ENCODE results near the gene B4GALT5.
"Not testable (repeated sequence)": the region's sequence is repeated elsewhere in the genome, so short reads cannot be mapped to it uniquely, and the experiment has no call there.

The B4GALT5 gene, protein sequence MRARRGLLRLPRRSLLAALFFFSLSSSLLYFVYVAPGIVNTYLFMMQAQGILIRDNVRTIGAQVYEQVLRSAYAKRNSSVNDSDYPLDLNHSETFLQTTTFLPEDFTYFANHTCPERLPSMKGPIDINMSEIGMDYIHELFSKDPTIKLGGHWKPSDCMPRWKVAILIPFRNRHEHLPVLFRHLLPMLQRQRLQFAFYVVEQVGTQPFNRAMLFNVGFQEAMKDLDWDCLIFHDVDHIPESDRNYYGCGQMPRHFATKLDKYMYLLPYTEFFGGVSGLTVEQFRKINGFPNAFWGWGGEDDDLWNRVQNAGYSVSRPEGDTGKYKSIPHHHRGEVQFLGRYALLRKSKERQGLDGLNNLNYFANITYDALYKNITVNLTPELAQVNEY

GRCh38 chr20:49713753-49714712 is at the start of gene B4GALT5:
Gene B4GALT5 (minus strand): TSS chr20:49713878. CDS start chr20:49713690, 188 bp downstream.
- peak; percentile 72 for DNase-seq
- in situ Hi-C loops (cut with HindIII; ENCODE audit: low pct_ligation_motif_present, low pct_unique_long_range_greater_than_20kb, low sequenced_read_pairs): no loop called here

- no peak for DNase-seq
- in situ Hi-C loops (cut with HindIII; ENCODE audit: low pct_ligation_motif_present, low pct_unique_long_range_greater_than_20kb, low sequenced_read_pairs): no loop called here
These were observed 49.5 kb upstream of the B4GALT5 start for GRCh38 chr20:49762940-49763766.

GRCh38 chr20:49761888-49762287 is 48.2 kb upstream of the B4GALT5 start:
- in situ Hi-C loops (cut with HindIII; ENCODE audit: low pct_ligation_motif_present, low pct_unique_long_range_greater_than_20kb, low sequenced_read_pairs); DNase-seq: not testable (repeated sequence)

DNA sequence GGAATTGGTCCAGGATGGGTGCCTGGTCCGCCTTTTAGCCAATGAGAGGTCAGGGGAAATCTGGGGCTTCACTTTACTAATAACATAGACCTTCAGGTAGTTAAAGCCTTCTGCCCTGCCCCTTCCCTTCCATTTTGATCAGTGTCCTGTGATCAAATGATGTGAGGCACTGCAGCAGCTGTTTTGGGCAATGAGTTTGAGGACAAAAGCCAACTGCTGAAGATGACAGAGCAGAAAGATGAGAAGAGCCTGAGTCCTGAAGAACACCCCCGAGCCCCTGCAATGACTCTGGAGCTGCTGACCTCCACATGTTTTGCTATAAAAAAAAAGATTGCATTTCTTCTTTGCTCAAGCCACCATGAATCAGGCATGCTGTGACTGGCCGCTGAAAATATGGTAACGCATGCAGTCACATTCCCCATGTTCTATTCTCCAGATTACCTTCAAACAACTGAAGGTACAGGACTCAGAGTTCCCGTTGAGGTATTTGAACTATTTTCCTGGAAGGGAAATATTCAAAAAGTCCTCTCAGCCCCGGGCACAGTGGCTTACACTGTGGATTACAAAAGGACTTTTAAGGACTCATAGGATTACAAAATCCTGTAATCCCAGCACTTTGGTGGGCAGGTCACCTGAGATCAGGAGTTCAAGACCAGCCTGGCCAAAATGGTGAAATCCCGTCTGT is 45.7 kb upstream of the B4GALT5 start:
- in situ Hi-C loops (cut with HindIII; ENCODE audit: low pct_ligation_motif_present, low pct_unique_long_range_greater_than_20kb, low sequenced_read_pairs): no loop called here
- DNase-seq: no peak

DNA sequence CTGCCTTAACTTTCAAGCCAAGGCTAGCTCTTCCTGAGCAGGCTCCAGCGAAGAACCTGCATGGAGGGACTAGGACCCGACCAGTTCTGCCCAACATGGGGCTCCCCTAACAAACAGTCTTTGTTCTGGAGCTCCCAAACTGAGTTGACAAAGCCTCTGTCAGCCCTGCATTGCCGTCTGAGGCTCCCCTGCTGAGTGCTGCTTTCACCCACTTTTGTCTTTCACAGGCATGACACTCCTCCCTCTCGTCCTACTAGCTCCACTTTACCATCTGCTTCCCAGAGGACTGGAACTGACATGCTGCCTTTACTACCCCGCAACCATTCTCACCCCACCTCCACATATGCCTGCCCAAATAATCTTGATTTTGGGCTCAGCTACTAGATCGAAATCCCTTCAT is 45.1 kb upstream of the B4GALT5 start:
- in situ Hi-C loops (cut with HindIII; ENCODE audit: low pct_ligation_motif_present, low pct_unique_long_range_greater_than_20kb, low sequenced_read_pairs): no loop called here

DNA sequence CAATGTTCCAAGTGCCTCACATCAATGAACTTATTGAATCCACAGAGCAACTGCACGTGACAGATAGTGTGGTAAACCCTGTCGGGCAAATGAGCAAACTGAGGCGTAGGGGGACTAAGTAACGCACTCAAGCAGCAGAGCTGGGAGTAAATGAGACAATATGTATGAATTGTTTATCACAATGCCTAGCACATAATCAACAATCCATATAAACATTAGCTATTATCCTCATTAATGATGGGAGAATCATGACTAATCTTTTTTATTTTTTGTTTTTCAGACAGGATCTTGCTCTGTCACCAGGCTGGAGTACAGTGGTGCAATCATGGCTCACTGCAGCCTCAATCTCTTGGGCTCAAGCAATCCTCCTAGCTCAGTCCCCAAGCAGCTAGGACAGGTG is 43.9 kb upstream of the B4GALT5 start:
- no peak for DNase-seq
- in situ Hi-C loops (cut with HindIII; ENCODE audit: low pct_ligation_motif_present, low pct_unique_long_range_greater_than_20kb, low sequenced_read_pairs): no loop called here

More for the DNA sequence above, 45.1 kb upstream of the B4GALT5 start:
- no peak for DNase-seq

GRCh38 chr20:49756241-49756640 is 42.6 kb upstream of the B4GALT5 start:
- no peak for DNase-seq
- in situ Hi-C loops (cut with HindIII; ENCODE audit: low pct_ligation_motif_present, low pct_unique_long_range_greater_than_20kb, low sequenced_read_pairs): no loop called here

GRCh38 chr20:49754596-49754995 is 40.9 kb upstream of the B4GALT5 start:
- DNase-seq: no peak
- in situ Hi-C loops (cut with HindIII; ENCODE audit: low pct_ligation_motif_present, low pct_unique_long_range_greater_than_20kb, low sequenced_read_pairs): no loop called here

- in situ Hi-C loops (cut with HindIII; ENCODE audit: low pct_ligation_motif_present, low pct_unique_long_range_greater_than_20kb, low sequenced_read_pairs): no loop called here
- DNase-seq: no peak
These were observed 39.5 kb upstream of the B4GALT5 start for GRCh38 chr20:49753133-49753532.

GRCh38 chr20:49752201-49752903 is 38.7 kb upstream of the B4GALT5 start:
- in situ Hi-C loops (cut with HindIII; ENCODE audit: low pct_ligation_motif_present, low pct_unique_long_range_greater_than_20kb, low sequenced_read_pairs): no loop called here
- no peak for DNase-seq

DNA sequence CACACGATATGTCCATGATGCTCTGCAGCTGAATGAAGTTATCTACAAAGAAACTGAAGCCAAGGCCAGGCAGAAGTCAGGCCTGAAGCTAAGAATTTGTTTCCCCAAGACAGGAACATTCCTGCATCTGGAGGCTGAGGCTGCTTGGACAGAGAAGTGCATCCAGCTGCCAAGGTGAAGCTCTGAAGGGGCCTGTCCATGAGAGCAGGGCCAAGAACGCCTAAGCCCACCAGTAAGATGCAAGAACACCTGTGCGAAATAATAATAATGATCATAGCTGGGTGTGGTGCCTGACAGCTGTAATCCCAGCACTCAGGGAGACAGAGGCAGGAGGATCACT is 37.7 kb upstream of the B4GALT5 start:
- DNase-seq: no peak
- in situ Hi-C loops (cut with HindIII; ENCODE audit: low pct_ligation_motif_present, low pct_unique_long_range_greater_than_20kb, low sequenced_read_pairs): no loop called here

- in situ Hi-C loops (cut with HindIII; ENCODE audit: low pct_ligation_motif_present, low pct_unique_long_range_greater_than_20kb, low sequenced_read_pairs): no loop called here
These were observed 37.1 kb upstream of the B4GALT5 start for GRCh38 chr20:49750611-49751396.

GRCh38 chr20:49749625-49750024 is 35.9 kb upstream of the B4GALT5 start:
- in situ Hi-C loops (cut with HindIII; ENCODE audit: low pct_ligation_motif_present, low pct_unique_long_range_greater_than_20kb, low sequenced_read_pairs): no loop called here
- no peak for DNase-seq

More at GRCh38 chr20:49750611-49751396, 37.1 kb upstream of the B4GALT5 start:
- no peak for DNase-seq

DNA sequence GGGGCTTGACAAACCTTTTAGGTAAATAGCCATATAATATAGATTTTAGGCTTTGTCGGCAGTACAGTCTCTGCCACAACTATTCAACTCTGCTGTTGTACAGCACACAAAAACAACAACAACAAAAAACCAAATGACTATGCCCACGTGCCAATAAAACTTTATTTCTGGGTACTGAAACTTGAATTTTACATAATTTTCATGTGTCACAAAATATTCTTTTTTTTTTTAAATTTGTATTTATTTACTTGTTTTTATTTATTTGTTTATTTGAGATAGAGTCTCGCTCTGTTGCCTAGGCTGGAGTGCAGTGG is 34.8 kb upstream of the B4GALT5 start:
- DNase-seq: no peak
- in situ Hi-C loops (cut with HindIII; ENCODE audit: low pct_ligation_motif_present, low pct_unique_long_range_greater_than_20kb, low sequenced_read_pairs): no loop called here

- in situ Hi-C loops (cut with HindIII; ENCODE audit: low pct_ligation_motif_present, low pct_unique_long_range_greater_than_20kb, low sequenced_read_pairs): no loop called here
- DNase-seq: no peak
These were observed 34.2 kb upstream of the B4GALT5 start for GRCh38 chr20:49747707-49748524.

DNA sequence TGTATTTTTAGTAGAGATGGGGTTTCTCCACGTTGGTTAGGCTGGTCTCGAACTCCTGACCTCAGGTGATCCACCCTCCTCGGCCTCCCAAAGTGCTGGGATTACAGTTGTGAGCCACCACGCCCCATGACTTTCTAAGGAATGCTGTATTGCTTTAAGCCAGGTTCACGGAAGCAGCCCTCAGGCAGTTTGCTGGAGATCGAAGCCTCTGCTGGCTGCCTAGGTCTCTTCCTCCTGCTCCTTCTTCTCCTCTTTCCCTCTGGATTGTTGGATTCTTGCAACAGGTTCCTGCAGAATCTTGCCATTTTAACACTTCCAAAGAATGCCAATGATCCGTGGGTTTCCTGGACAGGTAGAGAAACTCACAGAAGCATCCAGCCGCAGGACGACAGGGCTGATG is 29.3 kb upstream of the B4GALT5 start:
- no peak for DNase-seq
- in situ Hi-C loops (cut with HindIII; ENCODE audit: low pct_ligation_motif_present, low pct_unique_long_range_greater_than_20kb, low sequenced_read_pairs): no loop called here

All from ACHN (cell line).